ENCODE data around the gene ASCL4. TPM values are rescaled to one million over a fixed set of nuclear protein-coding genes. Genes with fewer than 3 reads are reported as not detected.

The ASCL4 gene
- polyA plus RNA-seq, 4 donors, result not detected

DNA sequence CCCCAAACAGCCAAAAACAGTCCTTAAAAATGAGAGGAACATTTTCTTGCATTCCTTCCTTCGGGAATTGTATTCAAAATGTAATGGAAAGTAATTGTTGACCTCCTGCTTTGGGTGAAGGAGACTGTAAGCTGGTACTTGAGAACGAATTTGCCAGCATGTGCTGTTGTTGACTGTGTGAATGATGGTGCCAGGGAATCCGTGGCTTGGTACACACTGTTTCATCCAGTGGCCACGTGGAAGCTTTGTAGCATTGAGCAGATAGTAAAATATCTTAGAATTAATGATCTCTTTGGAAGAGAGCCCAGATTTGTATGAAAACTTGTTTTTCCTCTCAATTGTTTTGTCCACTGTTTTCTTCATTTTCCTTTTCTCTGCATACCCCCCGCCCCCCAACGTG lies 1.7 kb downstream of the ASCL4 start:
- DNase-seq (ENCODE audit: low read depth in 4 of 4, low spot score in 2 of 4), result no peak

DNA sequence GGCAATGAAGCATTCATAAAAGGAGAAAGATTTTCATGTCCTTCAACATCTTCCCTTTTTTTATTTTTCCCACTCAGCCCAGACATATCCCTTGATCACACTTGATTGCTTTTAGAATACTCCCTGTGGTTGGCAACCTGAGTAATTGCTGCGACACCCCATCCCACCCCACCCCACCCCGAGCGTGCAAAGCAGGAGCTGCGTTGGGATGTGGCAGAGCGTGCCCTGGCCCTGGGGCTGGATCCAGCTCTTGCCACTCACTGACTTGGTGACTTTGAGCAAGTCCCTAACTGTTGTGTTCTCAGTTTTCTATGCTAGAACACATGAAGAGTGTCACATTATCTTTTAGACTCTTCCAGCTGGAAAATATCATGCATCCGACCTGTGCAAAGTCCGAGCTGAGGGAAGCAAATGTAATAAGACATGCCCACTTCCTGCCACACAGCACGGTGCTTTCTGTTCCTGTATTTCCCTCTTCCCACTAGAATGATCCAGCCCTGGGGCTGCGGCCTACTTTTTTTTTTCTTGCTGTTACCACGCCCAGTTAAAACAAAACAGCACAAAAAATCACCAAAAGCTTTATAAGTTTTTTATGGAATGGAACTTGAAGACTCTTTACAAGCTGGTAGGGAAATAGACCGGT lies 4.0 kb downstream of the ASCL4 start:
- DNase-seq (ENCODE audit: low read depth in 4 of 4, low spot score in 2 of 4), result no peak

DNA sequence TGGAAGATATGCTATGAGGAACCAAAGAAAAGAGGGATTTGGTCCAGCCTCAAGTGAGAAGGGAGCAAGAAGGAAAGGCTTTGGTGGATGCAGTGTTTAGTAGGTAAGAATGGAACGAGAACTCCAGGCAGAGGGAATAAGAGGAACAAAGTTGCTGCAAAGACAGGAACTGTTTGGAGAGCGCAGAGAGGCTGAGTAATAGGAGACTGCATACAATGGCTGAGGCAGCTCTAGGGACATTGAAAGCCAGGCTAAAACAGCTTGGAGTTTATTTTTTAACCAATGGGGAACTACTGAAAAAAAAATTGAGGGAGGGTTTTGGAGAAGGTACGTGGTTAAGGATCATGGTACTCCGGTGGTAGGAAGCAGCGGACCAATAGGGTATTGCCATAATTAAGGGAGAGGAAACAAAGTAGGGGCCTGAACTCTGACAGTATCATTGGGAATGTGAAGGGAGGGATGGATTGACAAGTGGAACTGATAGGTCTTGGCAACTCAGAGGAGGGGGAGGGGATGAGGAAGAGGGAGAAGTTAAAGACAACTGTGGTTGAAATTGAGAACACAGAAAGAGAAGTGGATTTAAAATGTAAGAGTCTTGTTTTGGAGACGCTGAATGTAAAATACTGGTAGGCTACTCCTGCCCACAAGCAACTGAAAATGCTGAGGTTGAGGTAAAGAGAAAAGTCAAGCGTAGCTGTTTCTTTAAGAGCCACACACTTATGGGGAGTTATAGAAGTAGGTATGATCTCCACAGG lies 4.8 kb downstream of the ASCL4 start:
- no peak for DNase-seq (ENCODE audit: low read depth in 4 of 4, low spot score in 2 of 4)

DNA sequence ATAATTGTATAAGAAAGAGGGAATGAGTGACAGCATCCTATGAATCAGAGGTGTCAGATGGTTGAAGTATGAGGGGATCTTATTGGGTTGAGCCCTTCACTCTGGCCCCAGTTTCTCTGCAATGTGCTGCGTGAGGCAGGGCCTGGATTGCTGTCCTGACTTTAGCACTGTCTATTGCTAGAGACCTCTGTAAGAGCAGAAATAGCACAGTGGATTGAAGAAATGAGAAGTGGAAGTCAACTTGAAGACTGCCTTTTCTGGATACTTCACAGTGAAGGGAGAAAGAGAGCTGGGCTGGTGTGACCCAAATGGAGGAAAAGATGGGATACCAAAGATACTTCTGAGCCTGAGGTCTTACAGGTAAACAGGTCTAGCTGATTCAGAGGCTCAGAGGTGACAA lies 5.8 kb downstream of the ASCL4 start:
- DNase-seq (ENCODE audit: low read depth in 4 of 4, low spot score in 2 of 4), result no peak

DNA sequence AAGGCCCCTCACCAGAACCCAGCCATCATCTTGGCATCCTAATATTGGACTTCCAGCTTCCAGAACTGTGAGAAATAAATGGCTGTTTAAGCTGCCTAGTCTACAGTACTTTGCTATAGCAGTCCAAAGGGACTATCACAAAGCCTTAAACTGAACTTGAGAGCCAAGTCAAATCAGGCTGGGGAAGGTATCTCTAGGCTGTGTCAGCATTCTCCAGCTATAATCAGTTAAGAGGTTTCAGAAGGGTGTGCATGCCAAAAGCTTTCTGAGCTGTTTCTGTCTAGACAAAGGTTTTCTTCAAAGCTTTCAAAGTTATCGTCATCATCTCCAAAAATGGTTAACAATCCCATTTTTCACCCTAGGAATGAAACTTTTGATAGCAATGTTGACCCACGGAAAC lies 7.6 kb downstream of the ASCL4 start:
- DNase-seq (ENCODE audit: low read depth in 4 of 4, low spot score in 2 of 4), result no peak

DNA sequence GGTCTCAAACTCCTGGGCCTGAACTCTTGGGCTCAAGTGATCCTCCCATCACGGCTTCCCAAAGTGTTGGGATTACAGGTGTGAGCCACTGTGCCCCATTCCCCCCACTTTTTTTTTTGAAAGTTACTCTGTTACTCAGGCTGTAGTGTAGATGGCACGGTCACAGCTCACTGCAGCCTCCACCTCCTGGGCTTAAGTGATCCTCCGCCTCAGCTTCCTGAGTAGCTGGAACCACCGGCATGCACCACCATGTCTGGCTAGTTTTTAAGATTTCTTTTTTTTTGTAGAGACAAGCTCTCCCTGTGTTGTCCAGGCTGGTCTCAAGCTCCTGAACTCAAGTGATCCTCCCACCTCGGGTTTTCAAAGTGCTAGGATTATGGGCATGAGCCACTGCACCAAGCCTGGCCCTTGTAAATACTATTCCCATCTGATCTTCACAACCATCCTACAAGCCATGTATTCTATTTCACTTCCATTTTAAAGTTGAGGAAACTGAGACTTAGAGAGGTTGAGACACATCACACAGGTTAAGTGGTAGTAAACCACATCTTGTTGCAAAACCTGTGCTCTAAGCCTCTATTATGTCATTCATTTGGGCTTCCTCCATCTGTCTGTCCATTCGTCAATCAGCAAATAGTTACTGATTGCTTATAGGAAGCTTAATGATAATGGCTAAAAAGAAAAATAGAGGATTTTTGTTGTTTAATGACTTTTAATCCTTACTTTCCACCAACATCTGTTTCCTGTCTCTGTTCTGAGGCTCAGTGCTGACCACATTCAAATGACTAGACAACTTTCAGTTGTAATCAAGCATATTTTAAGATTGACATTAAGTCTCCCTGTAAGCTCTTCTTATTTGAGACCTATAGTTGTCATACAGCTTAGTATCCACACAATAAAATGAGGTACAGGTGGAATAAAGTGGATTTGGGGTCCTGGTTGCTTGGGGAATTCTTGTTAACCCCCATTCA lies 9.2 kb downstream of the ASCL4 start:
- DNase-seq (ENCODE audit: low read depth in 4 of 4, low spot score in 2 of 4), result no peak

DNA sequence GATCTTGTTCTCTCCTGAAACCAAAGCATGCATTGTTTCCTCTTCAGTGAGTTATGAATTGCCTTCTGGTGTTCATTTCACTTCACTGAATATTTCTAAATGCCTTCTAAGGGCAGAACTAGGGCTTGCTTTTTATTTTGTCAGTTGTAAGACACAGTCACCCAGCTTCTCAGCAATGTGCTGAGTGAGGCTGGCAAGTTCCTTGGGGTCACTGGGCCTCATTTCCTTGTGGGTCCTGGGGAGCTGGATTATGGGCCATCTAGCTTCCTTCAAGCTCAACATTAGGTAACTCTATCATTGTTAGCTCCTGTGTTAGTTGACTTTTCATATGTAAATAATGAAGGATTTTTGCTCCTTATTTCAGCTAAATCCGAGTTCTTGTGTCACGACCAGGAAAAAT lies 13.8 kb downstream of the ASCL4 start:
- no peak for DNase-seq (ENCODE audit: low read depth in 4 of 4, low spot score in 2 of 4)

DNA sequence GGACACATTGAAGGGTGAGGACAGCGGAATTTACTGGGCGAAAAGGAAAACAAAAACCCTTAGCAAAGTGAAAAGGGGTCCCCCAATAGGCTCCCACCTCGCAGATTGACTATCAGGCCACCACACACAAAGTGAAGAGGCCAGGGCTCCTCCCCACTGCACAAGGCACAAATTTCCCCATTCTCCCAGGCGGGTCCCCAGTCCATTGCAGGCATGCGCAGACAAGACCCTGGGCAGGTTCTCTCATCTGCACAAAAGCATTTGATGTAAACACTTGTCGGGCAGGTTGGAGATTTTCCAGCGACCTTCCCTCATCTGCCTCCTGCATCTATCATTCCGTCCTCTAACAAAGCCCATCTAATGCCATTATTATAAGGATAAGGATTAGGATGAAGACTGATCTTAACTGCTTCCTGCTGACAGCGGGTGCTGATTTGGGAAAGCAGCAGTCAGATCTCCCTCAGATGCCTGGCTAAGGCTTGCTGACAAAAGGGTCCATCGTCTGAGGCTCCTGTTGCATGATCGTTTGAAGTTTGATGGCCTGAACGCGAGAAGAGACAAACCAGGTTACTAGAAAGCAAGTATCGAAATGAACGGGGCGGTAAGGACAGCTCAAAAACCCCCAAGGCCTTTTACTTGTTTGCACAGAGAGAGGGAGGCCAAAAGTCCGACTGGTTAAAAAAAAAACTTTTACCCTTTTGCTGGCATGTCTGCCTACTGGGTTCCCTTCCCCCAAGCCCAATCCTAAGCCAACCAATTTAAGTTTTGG lies 14.4 kb downstream of the ASCL4 start:
- DNase-seq (ENCODE audit: low read depth in 4 of 4, low spot score in 2 of 4), result no peak

DNA sequence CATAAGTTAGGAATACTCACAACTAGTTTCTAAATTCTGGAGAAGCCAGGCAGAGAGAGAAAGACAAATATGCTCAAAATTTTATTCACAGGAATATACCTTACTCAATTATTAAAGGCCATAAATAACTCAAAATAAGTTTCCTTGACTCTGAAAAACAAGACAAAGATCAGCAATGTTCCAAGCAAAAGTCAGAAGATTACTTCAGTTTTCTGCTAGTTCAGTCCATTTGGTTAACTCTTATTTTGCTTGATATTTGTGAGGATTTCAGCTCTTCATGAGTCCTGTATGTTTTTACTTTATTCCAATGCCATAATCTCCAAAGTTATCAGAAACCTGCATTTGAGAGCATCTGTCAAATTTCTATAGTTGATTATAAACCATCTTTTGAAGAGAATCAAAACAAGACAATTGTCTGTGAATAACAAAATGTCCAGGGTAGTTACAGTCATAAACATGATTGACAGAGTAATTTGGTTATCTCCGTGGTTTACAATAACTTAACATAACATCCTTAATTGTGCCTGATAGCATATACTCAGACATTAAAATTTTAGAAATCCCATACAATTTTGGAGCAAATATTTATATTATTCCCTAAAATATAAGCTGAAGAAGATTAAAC lies 17.1 kb downstream of the ASCL4 start:
- no peak for DNase-seq (ENCODE audit: low read depth in 4 of 4, low spot score in 2 of 4)

DNA sequence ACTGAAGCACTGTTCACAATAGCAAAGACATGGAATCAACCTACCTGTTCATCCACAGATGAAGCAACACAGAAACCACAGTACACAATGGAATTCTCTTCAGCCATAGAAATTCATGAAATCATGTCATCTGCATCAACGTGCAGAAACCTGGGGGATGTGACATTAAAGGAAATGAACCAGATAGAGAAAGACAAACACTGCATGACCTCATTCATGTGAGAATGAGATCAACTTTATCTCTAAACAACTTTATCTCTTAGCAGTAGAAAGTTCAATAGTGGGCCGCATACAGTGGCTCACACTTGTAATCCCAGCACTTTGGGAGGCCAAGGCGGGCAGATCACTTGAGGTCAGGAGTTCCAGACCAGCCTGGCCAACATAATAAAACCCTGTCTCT lies 19.9 kb downstream of the ASCL4 start:
- no peak for DNase-seq (ENCODE audit: low read depth in 4 of 4, low spot score in 2 of 4)

DNA sequence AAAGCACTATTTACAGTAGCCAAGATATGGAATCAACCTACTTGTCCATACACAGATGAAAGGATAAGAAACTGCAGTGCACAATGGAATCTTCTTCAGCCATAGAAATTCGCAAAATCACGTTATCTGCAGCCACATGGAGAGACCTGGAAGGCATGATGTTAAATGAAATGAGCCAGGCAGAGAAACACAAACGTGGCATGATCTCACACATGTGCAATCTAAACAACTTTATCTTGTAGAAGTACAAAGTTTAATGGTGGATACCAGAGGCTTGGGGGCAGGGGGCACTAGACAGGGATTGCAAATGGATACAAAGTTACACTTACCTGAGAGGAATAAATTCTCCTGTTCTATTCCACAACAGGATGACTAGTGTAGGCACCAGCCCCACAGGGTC lies 24.1 kb downstream of the ASCL4 start:
- DNase-seq (ENCODE audit: low read depth in 4 of 4, low spot score in 2 of 4), result no peak

DNA sequence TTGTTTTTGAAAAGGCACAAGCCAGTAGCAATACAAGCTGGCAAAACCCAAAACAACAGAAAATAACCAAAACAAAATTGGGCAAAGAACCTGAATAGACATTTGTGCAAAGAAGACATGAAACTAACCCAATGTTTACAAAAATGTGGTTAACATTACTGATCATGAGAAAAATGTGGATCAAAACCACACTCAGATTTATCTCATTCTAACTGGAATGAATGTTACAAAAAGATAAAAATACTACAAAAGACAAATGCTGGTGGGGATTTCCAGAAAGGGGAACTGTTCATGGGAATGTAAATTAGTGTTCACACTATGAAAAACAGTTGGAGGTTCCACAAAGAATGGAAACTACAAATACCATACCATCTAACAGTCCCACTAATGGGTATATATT lies 26.6 kb downstream of the ASCL4 start:
- no peak for DNase-seq (ENCODE audit: low read depth in 4 of 4, low spot score in 2 of 4)

DNA sequence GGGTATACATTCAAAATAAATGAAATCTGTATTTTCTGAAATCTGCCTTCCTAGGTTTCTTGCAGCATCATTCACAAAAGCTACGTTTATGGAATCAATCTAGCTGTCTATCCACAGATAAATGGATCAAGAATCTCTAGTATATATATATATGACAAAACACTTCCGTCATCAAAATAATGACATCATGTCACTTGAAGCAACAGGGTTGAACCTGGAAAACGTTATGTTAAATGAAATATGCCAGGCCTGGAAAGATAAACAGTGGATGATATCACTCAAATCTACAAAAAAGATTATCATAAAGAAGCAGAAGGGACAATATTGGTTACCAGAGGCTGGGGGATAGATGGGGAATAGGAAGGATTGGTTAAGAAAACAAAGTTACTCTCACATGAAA lies 28.6 kb downstream of the ASCL4 start:
- no peak for DNase-seq (ENCODE audit: low read depth in 4 of 4, low spot score in 2 of 4)

DNA sequence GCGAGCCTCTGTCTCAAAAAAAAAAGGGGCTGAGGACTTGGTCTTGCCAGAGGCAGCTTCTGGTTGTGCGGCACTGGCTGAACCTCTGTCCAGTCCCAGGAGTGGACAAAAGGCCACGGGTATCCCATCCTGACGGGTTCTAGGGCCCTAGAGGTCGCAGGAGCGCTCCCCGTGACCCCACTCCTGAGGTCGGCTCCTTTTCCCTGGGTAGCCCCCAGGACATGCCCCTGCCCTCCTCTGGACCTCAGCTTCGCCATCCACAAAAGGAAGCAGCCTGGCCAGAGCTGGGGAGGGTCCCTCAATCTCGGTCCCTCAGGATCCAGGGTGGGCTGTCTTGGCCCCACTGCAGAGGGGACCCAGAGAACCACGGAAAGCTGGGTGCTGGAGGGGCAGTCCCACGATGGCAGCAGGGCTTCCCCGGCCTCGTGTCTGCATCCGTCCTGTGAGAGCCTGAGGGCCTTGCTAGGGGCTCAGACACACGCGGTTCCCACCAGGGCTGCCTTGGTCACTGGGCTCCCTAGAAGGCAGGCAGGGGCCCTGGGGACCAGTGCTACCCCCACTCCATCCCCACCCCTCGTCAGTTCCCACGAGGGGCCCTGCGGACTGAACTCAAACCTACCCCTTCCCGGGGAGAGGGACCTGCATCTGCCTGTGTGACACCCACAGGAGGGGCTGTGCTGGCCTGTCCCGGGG lies 31.1 kb downstream of the ASCL4 start:
- no peak for DNase-seq (ENCODE audit: low read depth in 4 of 4, low spot score in 2 of 4)

DNA sequence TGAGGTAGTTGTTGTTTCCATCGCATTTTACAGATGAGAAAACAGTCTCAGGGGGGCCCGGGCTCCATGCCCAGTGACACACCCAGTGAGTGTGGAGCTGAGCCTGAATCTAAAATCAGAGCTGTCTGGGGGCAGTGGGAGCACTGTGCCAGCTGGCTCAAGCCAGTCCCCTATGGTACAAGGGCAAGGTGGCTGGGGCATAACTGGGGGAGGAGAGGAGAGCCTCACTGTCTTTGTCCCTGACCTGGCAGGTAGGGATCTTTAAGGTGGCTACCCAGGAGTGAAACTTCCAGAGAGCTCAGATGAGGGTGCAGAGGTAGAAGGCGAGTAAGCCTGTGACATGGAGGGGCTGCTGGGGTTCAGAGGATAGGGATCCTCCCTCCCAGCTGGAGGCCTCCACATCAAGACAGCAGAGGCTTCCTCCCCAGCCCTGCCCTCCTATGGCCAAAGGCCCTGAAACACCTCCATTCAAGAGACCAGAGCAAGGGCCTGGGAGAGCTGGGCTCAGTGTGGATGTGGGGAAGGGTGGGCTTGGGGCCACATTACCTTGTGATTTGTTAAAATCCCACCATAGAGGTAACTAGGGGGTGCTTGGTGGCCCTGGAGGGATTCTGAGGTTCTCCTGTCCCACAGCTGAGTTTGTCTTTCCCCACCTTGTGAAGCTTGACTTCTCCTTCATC lies 33.1 kb downstream of the ASCL4 start:
- no peak for DNase-seq (ENCODE audit: low read depth in 4 of 4, low spot score in 2 of 4)

DNA sequence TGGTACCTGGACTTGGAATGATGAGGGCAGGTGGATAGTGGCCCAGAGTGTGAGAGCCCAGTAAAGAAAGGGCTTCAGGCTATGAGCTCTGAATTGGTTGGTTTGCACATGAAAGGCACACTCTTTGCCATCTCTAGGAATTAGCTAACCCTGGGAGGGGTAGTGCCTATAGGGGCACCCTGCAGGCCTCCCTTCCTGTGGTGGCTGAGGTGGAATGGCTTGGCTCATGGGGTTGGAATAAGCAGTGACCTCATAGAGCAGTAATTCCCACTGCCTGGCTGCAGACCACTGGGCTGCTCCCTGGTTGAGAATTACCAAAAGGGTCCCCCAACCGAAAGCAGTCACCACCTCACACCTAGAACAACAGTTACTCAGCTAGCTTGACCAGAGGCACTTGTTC lies 42.7 kb downstream of the ASCL4 start:
- no peak for DNase-seq (ENCODE audit: low read depth in 4 of 4, low spot score in 2 of 4)

DNA sequence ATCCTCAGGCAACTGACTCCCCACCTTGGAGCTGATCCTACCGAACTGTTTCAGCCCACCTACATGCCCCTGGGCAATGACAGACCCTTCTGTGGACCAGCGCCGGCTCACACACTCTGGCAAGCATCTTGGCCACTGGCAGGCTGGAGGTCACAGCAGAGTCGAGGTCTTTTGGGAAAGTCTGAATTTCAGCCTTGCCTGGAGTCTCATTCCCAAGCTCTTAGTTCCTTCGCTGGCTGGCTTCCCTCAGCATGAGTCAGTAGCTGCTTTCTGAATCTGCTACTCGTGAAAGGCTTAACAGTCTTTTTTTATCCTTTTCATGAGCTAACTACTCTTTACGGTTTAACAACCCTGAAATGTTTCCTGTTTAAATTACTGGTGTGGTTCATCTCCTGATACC lies 44.5 kb downstream of the ASCL4 start:
- no peak for DNase-seq (ENCODE audit: low read depth in 4 of 4, low spot score in 2 of 4)

DNA sequence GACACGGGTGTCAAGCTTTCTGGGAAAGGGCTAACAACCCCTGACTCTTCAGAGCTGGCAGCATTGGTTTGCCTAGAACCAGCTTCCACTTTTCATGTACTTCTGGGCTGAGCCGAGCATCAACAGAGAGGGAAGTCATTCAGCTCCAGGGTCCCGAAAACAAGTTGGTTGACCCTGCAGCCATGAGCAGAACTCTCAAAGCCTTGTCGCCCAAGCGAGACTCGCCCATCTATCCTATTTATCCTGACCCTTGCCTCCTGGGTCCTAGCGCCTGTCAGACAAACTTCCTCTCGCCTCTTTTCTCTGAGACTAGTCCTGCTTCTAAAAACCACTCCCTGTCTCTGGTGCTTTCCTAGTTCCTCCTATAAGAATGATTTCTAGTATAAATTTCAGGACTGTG lies 47.9 kb downstream of the ASCL4 start:
- no peak for DNase-seq (ENCODE audit: low read depth in 4 of 4, low spot score in 2 of 4)

All from left renal cortex interstitium (tissue), 4 donors.